AG10803 (cell line): ENCODE data around the gene GREM1.
A peak's percentile ranks its signal among the peaks of the same experiment; 100 is the strongest.

ENCODE experiments used
- DNase-seq: peaks from one replicate; pipeline ENCODE4 v3.0.0; 2010; ENCODE audit warnings: low read depth
- H3K4me3 ChIP-seq: 2 replicates; pipeline ENCODE4 v1.5.1; 2011; ENCODE audit warnings: mild to moderate bottlenecking, low read length, control low read depth
- CTCF ChIP-seq: conservative IDR thresholded peaks from 2 replicates; pipeline ENCODE4 v1.5.1; 2011; ENCODE audit warnings: mild to moderate bottlenecking, low read length, control low read depth, inconsistent platforms

The GREM1 gene

GRCh38 chr15:32767236-32767635, 49.4 kb downstream of the GREM1 start:
- TF ChIP-seq CTCF, result no peak
- DNase-seq, result no peak
- H3K4me3 ChIP-seq, result no peak overlapping the region

- no peak for TF ChIP-seq CTCF
- no peak overlapping the region for H3K4me3 ChIP-seq
- DNase-seq, result peak; percentile 99
These were observed 56.2 kb downstream of the GREM1 start for GRCh38 chr15:32774022-32774421.

- no peak overlapping the region for H3K4me3 ChIP-seq
- no peak for DNase-seq
- TF ChIP-seq CTCF, result no peak
These were observed 57.3 kb downstream of the GREM1 start for GRCh38 chr15:32775103-32775502.

- no peak overlapping the region for H3K4me3 ChIP-seq
- DNase-seq, result no peak
- TF ChIP-seq CTCF, result no peak
These were observed 60.8 kb downstream of the GREM1 start for GRCh38 chr15:32778391-32779176.

GRCh38 chr15:32781781-32782180, 64.0 kb downstream of the GREM1 start:
- no peak overlapping the region for H3K4me3 ChIP-seq
- TF ChIP-seq CTCF, result no peak
- no peak for DNase-seq

GRCh38 chr15:32784581-32784980, 66.8 kb downstream of the GREM1 start:
- peak; percentile 63 for DNase-seq
- TF ChIP-seq CTCF, result no peak
- H3K4me3 ChIP-seq, result no peak overlapping the region

GRCh38 chr15:32786906-32787305, 69.1 kb downstream of the GREM1 start:
- no peak for TF ChIP-seq CTCF
- no peak for DNase-seq
- H3K4me3 ChIP-seq, result no peak overlapping the region
